Pancreas (tissue), 10 donors: Measurements from ENCODE around the gene LCE1F. TPM values are rescaled to one million over a fixed set of nuclear protein-coding genes. Genes with fewer than 3 reads are reported as not detected.

Experiments used
- ATAC-seq, 4 donors: fragments of 200-7000 bp; cut with Tn5 transposase; one replicate each; pipeline versions ENCODE4 v1.8.0 to v1.9.1; 2020; ENCODE audit warnings: mild to moderate bottlenecking in 4 of 4, moderate library complexity in 4 of 4
- DNase-seq, 6 donors: peaks; one replicate each; pipeline ENCODE4 v3.0.0-alpha.2; 2020
- FAIRE-seq: peaks from 2 replicates; lab custom pipeline; 2012; peaks lifted over from hg19 to GRCh38; lab: Jason Lieb, UNC
- H3K27ac ChIP-seq, 4 donors: fragments of 200-600 bp; sonication (generic); 1 replicate in 3 of 4; 2 replicates in 1 of 4; pipeline versions ENCODE4 v1.5.0 to v1.8.0; 2020
- H3K27me3 ChIP-seq, 4 donors: fragments of 200-600 bp; one replicate each; pipeline ENCODE4 v1.8.0; 2021
- H3K36me3 ChIP-seq, 3 donors: fragments of 200-600 bp; sonication (generic) in 1 of 3; one replicate each; pipeline versions ENCODE4 v1.5.0 to v1.8.0; 2020 to 2021
- H3K4me1 ChIP-seq, 3 donors: fragments of 200-600 bp; one replicate each; pipeline ENCODE4 v1.8.0; 2021
- H3K4me3 ChIP-seq, 4 donors: fragments of 200-600 bp; sonication (generic) in 2 of 4; one replicate each; pipeline versions ENCODE4 v1.5.0 to v1.8.0; 2020 to 2021
- H3K9me3 ChIP-seq, 4 donors: fragments of 200-600 bp; one replicate each; pipeline ENCODE4 v1.8.0; 2021
- CTCF ChIP-seq, 4 donors: fragments of 200-600 bp; sonication (generic) in 3 of 4; IDR thresholded peaks; one replicate each; pipeline versions ENCODE4 v1.5.0 to v1.8.0; 2021; ENCODE audit warnings: antibody characterized with exemption in 4 of 4
- WGBS, 2 donors: extraction: QIAGEN DNeasy Blood & Tissue Kit; methylation state at CpG; one replicate each; pipeline ENCODE4 v1.1.7; 2013; 5-methylcytosine and 5-hydroxymethylcytosine counted together
- intact Hi-C, 3 donors: fragments of 100-400 bp; cut with DNase I; formaldehyde crosslinking; loops; one replicate each; pipeline versions ENCODE4 v1.11.1 to v1.14.2; 2022
- polyA plus RNA-seq, 2 donors: library from polyadenylated mRNA; stranded (reverse); fragments of 200-250 nt; gene quantifications; one replicate each; pipeline ENCODE4 v1.2.3, GENCODE V29; 2013
- total RNA-seq, 6 donors: library from RNA; stranded (reverse); fragmentation: NEBNext Ultra II Directional in 4 of 6; extraction: Animal tissue kit (Norgen Biotek cat#: 25700) in 4 of 6; gene quantifications; one replicate each; pipeline versions ENCODE4 v1.2.1 to v1.2.4, GENCODE V29; 2021 to 2023
- donor health status: healthy with polysubstance abuse.
- donor health status: DM: no; HTN: no; CAD: no; lungs with moderate emphysema.
- donor health status: DM: no; HTN: no; CAD: no.
- donor health status: control.
- donor health status: control.
- donor health status: Bipolar disorder and iron deficiency.
- donor health status: DM: yes; HTN: yes; CAD: no.
- donor health status: DM: no; HTN: no; CAD: no.
- donor health status: DM: no; HTN: no; CAD: no.
- donor health status: DM: yes; HTN: yes; CAD: no.

LCE1F gene
- total and polyA plus RNA-seq, 8 donors, result not detected

GRCh38 chr1:152745765-152746444 is 29.0 kb upstream of the LCE1F start:
- DNase-seq, result no peak
- intact Hi-C loops, result no loop called here
- H3K27ac ChIP-seq, result no peak overlapping the region
- WGBS, 2 donors, result 59 to 61% methylated on average over 6 of the region's 6 CpGs
- H3K36me3 ChIP-seq, result no peaks in the 10 kb centered on the region
- no peak overlapping the region for H3K4me3 ChIP-seq
- TF ChIP-seq CTCF (IDR thresholded peaks at IDR 0.05), result no peak
- ATAC-seq, result no peak
- H3K9me3 ChIP-seq, result no peaks in the 10 kb centered on the region
- no peak for FAIRE-seq
- peaks cover 0 to 3% (median 0%) of the 10 kb centered on the region in 4 donors for H3K27me3 ChIP-seq
- H3K4me1 ChIP-seq, result no peaks in the 10 kb centered on the region

- Histone ChIP-seq H3K4me1 (no peaks in the 10 kb centered on the region), H3K27ac (no peak overlapping the region), H3K36me3 (no peaks in the 10 kb centered on the region), H3K4me3 (no peak overlapping the region), H3K27me3 (peaks cover 0 to 3% (median 0%) of the 10 kb centered on the region in 4 donors), H3K9me3 (no peaks in the 10 kb centered on the region)
- DNase-seq, result no peak
- no peak for ATAC-seq
- FAIRE-seq, result no peak
- WGBS, 2 donors, result 18 to 23% methylated on average over 1 of the region's 1 CpG
- no peak for TF ChIP-seq CTCF (IDR thresholded peaks at IDR 0.05)
- intact Hi-C loops, result no loop called here
Measured at GRCh38 chr1:152747831-152748230, 27.1 kb upstream of the LCE1F start.

GRCh38 chr1:152752225-152752624 is 22.7 kb upstream of the LCE1F start:
- Histone ChIP-seq H3K36me3 (no peaks in the 10 kb centered on the region), H3K4me3 (no peak overlapping the region), H3K27me3 (peaks cover 0 to 6% (median 0%) of the 10 kb centered on the region in 4 donors), H3K9me3 (no peaks in the 10 kb centered on the region), H3K27ac (no peak overlapping the region), H3K4me1 (no peaks in the 10 kb centered on the region)
- intact Hi-C loops, result no loop called here
- DNase-seq, result no peak
- ATAC-seq, result no peak
- no peak for TF ChIP-seq CTCF (IDR thresholded peaks at IDR 0.05)
- FAIRE-seq, result no peak
- WGBS, 2 donors, result 20 to 23% methylated on average over 1 of the region's 1 CpG

GRCh38 chr1:152753586-152753985 is 21.4 kb upstream of the LCE1F start:
- H3K36me3 ChIP-seq, result no peaks in the 10 kb centered on the region
- DNase-seq (no peak), FAIRE-seq (no peak), ATAC-seq (no peak)
- intact Hi-C loops, result no loop called here
- 14 to 22% methylated on average over 1 of the region's 1 CpG for WGBS, 2 donors
- no peaks in the 10 kb centered on the region for H3K9me3 ChIP-seq
- peaks cover 0 to 6% (median 0%) of the 10 kb centered on the region in 4 donors for H3K27me3 ChIP-seq
- H3K27ac ChIP-seq, result no peak overlapping the region
- no peaks in the 10 kb centered on the region for H3K4me1 ChIP-seq
- no peak for TF ChIP-seq CTCF (IDR thresholded peaks at IDR 0.05)
- no peak overlapping the region for H3K4me3 ChIP-seq

GRCh38 chr1:152756872-152757271 is 18.1 kb upstream of the LCE1F start:
- H3K4me3 ChIP-seq, result no peak overlapping the region
- peaks cover 0 to 10% (median 0%) of the 10 kb centered on the region in 4 donors for H3K27me3 ChIP-seq
- FAIRE-seq, result no peak
- no peaks in the 10 kb centered on the region for H3K36me3 ChIP-seq
- H3K27ac ChIP-seq, result no peak overlapping the region
- ATAC-seq, result no peak
- no peaks in the 10 kb centered on the region for H3K4me1 ChIP-seq
- intact Hi-C loops, result no loop called here
- no peaks in the 10 kb centered on the region for H3K9me3 ChIP-seq
- no peak for DNase-seq
- WGBS, 2 donors, result 40 to 57% methylated on average over 1 to 2 of the region's 2 CpGs
- no peak for TF ChIP-seq CTCF (IDR thresholded peaks at IDR 0.05)
